Hepatocyte (in vitro differentiated cells): Measurements from ENCODE around the gene NOL9. TPM values are rescaled to one million over a fixed set of nuclear protein-coding genes. Genes with fewer than 3 reads are reported as not detected.

Experiments used
- DNase-seq: peaks from one replicate; pipeline ENCODE4 v3.0.0-alpha.2; 2016; ENCODE audit warnings: low spot score
- H2AFZ ChIP-seq: fragments of 200-600 bp; sonication (generic); 2 replicates; pipeline ENCODE4 v1.6.0; 2016; ENCODE audit warnings: antibody characterized with exemption, mild to moderate bottlenecking
- H3K27ac ChIP-seq: fragments of 200-600 bp; sonication (generic); 2 replicates; pipeline ENCODE4 v1.5.1; 2016; ENCODE audit warnings: mild to moderate bottlenecking
- H3K27me3 ChIP-seq: fragments of 200-600 bp; sonication (generic); 2 replicates; pipeline ENCODE4 v1.6.1; 2016
- H3K36me3 ChIP-seq: fragments of 200-600 bp; sonication (generic); replicated peaks from 2 replicates; pipeline ENCODE4 v1.5.1; 2016; ENCODE audit warnings: low read depth; ENCODE audit not compliant: insufficient read depth
- H3K4me1 ChIP-seq: fragments of 200-600 bp; sonication (generic); 2 replicates; pipeline ENCODE4 v1.5.1; 2016; ENCODE audit warnings: mild to moderate bottlenecking, moderate library complexity; ENCODE audit not compliant: insufficient read depth
- H3K4me2 ChIP-seq: fragments of 200-600 bp; sonication (generic); 2 replicates; pipeline ENCODE4 v1.6.0; 2016
- H3K4me3 ChIP-seq: fragments of 200-600 bp; sonication (generic); 2 replicates; pipeline ENCODE4 v1.5.1; 2016; ENCODE audit warnings: mild to moderate bottlenecking
- H3K79me2 ChIP-seq: fragments of 200-600 bp; sonication (generic); 2 replicates; pipeline ENCODE4 v1.6.0; 2017; ENCODE audit warnings: mild to moderate bottlenecking
- H3K9me2 ChIP-seq: fragments of 200-600 bp; sonication (generic); replicated peaks from 2 replicates; pipeline ENCODE4 v1.6.0; 2017; ENCODE audit warnings: mild to moderate bottlenecking; ENCODE audit not compliant: insufficient read depth
- H3K9me3 ChIP-seq: fragments of 200-600 bp; sonication (generic); 2 replicates; pipeline ENCODE4 v1.5.1; 2016; ENCODE audit warnings: low read depth, mild to moderate bottlenecking
- H4K20me1 ChIP-seq: fragments of 200-600 bp; sonication (generic); 2 replicates; pipeline ENCODE4 v1.6.0; 2016; ENCODE audit warnings: mild to moderate bottlenecking; ENCODE audit not compliant: insufficient read depth, poor library complexity, severe bottlenecking
- CTCF ChIP-seq: fragments of 200-600 bp; sonication (generic); IDR thresholded peaks from 2 replicates; pipeline ENCODE4 v1.5.1; 2016; ENCODE audit warnings: antibody characterized with exemption, mild to moderate bottlenecking; ENCODE audit not compliant: poor library complexity
- EZH2 ChIP-seq: fragments of 200-600 bp; sonication (generic); IDR thresholded peaks from 2 replicates; pipeline ENCODE4 v1.6.1; 2016; ENCODE audit warnings: antibody characterized with exemption, mild to moderate bottlenecking, borderline replicate concordance
- EZH2phosphoT487 ChIP-seq: fragments of 200-600 bp; sonication (generic); IDR thresholded peaks from one replicate; pipeline ENCODE4 v1.6.1; 2018; ENCODE audit warnings: antibody characterized with exemption, mild to moderate bottlenecking, low read depth, moderate library complexity; ENCODE audit not compliant: unreplicated experiment, severe bottlenecking
- WGBS: methylation state at CpG from one replicate; pipeline ENCODE4 v1.1.6; 2016; ENCODE audit warnings: low lambda C conversion rate; ENCODE audit errors: missing lambda C conversion rate; 5-methylcytosine and 5-hydroxymethylcytosine counted together
- polyA plus RNA-seq: library from polyadenylated mRNA; unstranded; fragments of >200 nt; fragmentation: Nextera tagmentation; extraction: Ambion mirVana; gene quantifications from 2 replicates; pipeline ENCODE4 v1.2.1, GENCODE V29; 2016
- total RNA-seq: library from RNA; depleted of rRNA; stranded (reverse); fragments of >200 nt; gene quantifications from 2 replicates; pipeline ENCODE4 v1.2.3, GENCODE V29; 2014

The NOL9 gene
- total and polyA plus RNA-seq, 2 experiments from 2014 or later: 13.7 to 21.6 TPM

- H2AFZ ChIP-seq: no peak overlapping the region
- H3K4me2 ChIP-seq: peak overlapping the region; percentile 39
- DNase-seq: peak; percentile 74
- H4K20me1 ChIP-seq: no peaks in the 10 kb centered on the region
- H3K4me1 ChIP-seq: peaks cover 19% of the 10 kb centered on the region
- H3K27ac ChIP-seq: peak overlapping the region; percentile 57
- H3K27me3 ChIP-seq: no peaks in the 10 kb centered on the region
- 53% methylated on average over 31 of the region's 33 CpGs for WGBS
- TF ChIP-seq EZH2phosphoT487 (no peak), CTCF (peak; percentile 89), EZH2 (no peak)
- no peaks in the 10 kb centered on the region for H3K79me2 ChIP-seq
- H3K9me3 ChIP-seq: no peaks in the 10 kb centered on the region
- no peaks in the 10 kb centered on the region for H3K36me3 ChIP-seq
- H3K9me2 ChIP-seq: no peaks in the 10 kb centered on the region
- no peak overlapping the region for H3K4me3 ChIP-seq
These were observed 78.8 kb downstream of the NOL9 start for GRCh38 chr1:6475381-6476133.

GRCh38 chr1:6474815-6475282 lies 79.5 kb downstream of the NOL9 start:
- Histone ChIP-seq H3K4me1 (peaks cover 19% of the 10 kb centered on the region), H3K27me3 (no peaks in the 10 kb centered on the region), H3K4me3 (no peak overlapping the region), H2AFZ (no peak overlapping the region), H3K9me3 (no peaks in the 10 kb centered on the region), H3K9me2 (no peaks in the 10 kb centered on the region), H3K36me3 (no peaks in the 10 kb centered on the region), H4K20me1 (no peaks in the 10 kb centered on the region), H3K4me2 (no peak overlapping the region), H3K79me2 (no peaks in the 10 kb centered on the region), H3K27ac (no peak overlapping the region)
- WGBS: 90% methylated on average over 10 of the region's 13 CpGs
- TF ChIP-seq CTCF (no peak), EZH2phosphoT487 (no peak), EZH2 (no peak)
- no peak for DNase-seq

- Histone ChIP-seq H2AFZ (no peak overlapping the region), H3K79me2 (no peaks in the 10 kb centered on the region), H3K4me3 (no peak overlapping the region), H3K9me3 (no peaks in the 10 kb centered on the region), H4K20me1 (no peaks in the 10 kb centered on the region), H3K36me3 (no peaks in the 10 kb centered on the region), H3K27me3 (no peaks in the 10 kb centered on the region), H3K4me1 (peaks cover 19% of the 10 kb centered on the region), H3K27ac (no peak overlapping the region), H3K9me2 (no peaks in the 10 kb centered on the region), H3K4me2 (no peak overlapping the region)
- 86% methylated on average over 23 of the region's 33 CpGs for WGBS
- no peak for TF ChIP-seq CTCF
- DNase-seq: no peak
These were observed 80.1 kb downstream of the NOL9 start for GRCh38 chr1:6473974-6474814.
